Central memory CD8-positive, alpha-beta T cell (primary cell): Measurements from ENCODE around the gene IFNG-AS1.
A peak's percentile ranks its signal among the peaks of the same experiment; 100 is the strongest.

ENCODE experiments used
- ATAC-seq: fragments of 150-1000 bp; cut with Tn5 transposase; replicated peaks from 2 replicates; pipeline ENCODE4 v1.10.0; 2022; ENCODE audit warnings: mild to moderate bottlenecking, moderate FRiP score, moderate number of reproducible peaks; ENCODE audit not compliant: poor library complexity, severe bottlenecking; ENCODE audit errors: extremely low read depth
- DNase-seq, 2 donors: peaks; one replicate each; pipeline ENCODE4 v3.0.0; 2021; ENCODE audit warnings: low spot score in 2 of 2
- H3K27ac Mint-ChIP-seq: one replicate; pipeline ENCODE4 v1.8.0; 2022; ENCODE audit warnings: low read depth, mild to moderate bottlenecking, moderate library complexity, mixed read lengths
- H3K27me3 Mint-ChIP-seq: one replicate; pipeline ENCODE4 v1.8.0; 2022; ENCODE audit warnings: mixed read lengths
- H3K36me3 Mint-ChIP-seq: one replicate; pipeline ENCODE4 v1.8.0; 2022; ENCODE audit warnings: mild to moderate bottlenecking, moderate library complexity, mixed read lengths; ENCODE audit not compliant: insufficient read depth
- H3K4me1 Mint-ChIP-seq: one replicate; pipeline ENCODE4 v1.8.0; 2022; ENCODE audit warnings: mixed read lengths
- H3K4me3 Mint-ChIP-seq: one replicate; pipeline ENCODE4 v1.8.0; 2022; ENCODE audit warnings: mild to moderate bottlenecking, moderate library complexity, mixed read lengths
- H3K9me3 Mint-ChIP-seq: one replicate; pipeline ENCODE4 v1.8.0; 2022; ENCODE audit warnings: mixed read lengths

IFNG-AS1 gene

GRCh38 chr12:68030248-68030647 lies 41.0 kb downstream of the IFNG-AS1 start:
- Mint-ChIP-seq H3K27ac (peak overlapping the region; percentile 38), H3K36me3 (peaks cover 12% of the 10 kb centered on the region), H3K4me3 (no peak overlapping the region), H3K27me3 (no peaks in the 10 kb centered on the region), H3K4me1 (peaks cover 38% of the 10 kb centered on the region), H3K9me3 (no peaks in the 10 kb centered on the region)
- DNase-seq (no peak), ATAC-seq (no peak)

GRCh38 chr12:68031174-68031573 lies 41.9 kb downstream of the IFNG-AS1 start:
- H3K9me3 Mint-ChIP-seq: no peaks in the 10 kb centered on the region
- peak overlapping the region; percentile 70 for H3K4me3 Mint-ChIP-seq
- peak overlapping the region; percentile 89 for H3K27ac Mint-ChIP-seq
- H3K27me3 Mint-ChIP-seq: no peaks in the 10 kb centered on the region
- peaks cover 9% of the 10 kb centered on the region for H3K36me3 Mint-ChIP-seq
- peaks cover 45% of the 10 kb centered on the region for H3K4me1 Mint-ChIP-seq
- no peak for DNase-seq
- no peak for ATAC-seq

GRCh38 chr12:68031881-68032739 lies 42.9 kb downstream of the IFNG-AS1 start:
- peak; percentile 26 for ATAC-seq
- no peak for DNase-seq
- peaks cover 47% of the 10 kb centered on the region for H3K4me1 Mint-ChIP-seq

GRCh38 chr12:68034567-68034966 lies 45.3 kb downstream of the IFNG-AS1 start:
- Mint-ChIP-seq H3K4me1 (peaks cover 38% of the 10 kb centered on the region), H3K27ac (peak overlapping the region; percentile 37), H3K27me3 (no peaks in the 10 kb centered on the region), H3K9me3 (no peaks in the 10 kb centered on the region), H3K36me3 (peaks cover 6% of the 10 kb centered on the region), H3K4me3 (no peak overlapping the region)
- DNase-seq: no peak
- no peak for ATAC-seq

More at GRCh38 chr12:68031881-68032739, 42.9 kb downstream of the IFNG-AS1 start:
- peak overlapping the region; percentile 70 for H3K4me3 Mint-ChIP-seq
- peaks cover 8% of the 10 kb centered on the region for H3K36me3 Mint-ChIP-seq
- no peaks in the 10 kb centered on the region for H3K9me3 Mint-ChIP-seq
- H3K27ac Mint-ChIP-seq: peak overlapping the region; percentile 89
- H3K27me3 Mint-ChIP-seq: no peaks in the 10 kb centered on the region

- H3K4me1 Mint-ChIP-seq: peaks cover 38% of the 10 kb centered on the region
These were observed 47.4 kb downstream of the IFNG-AS1 start for GRCh38 chr12:68036642-68037041.

GRCh38 chr12:68037616-68038255 lies 48.5 kb downstream of the IFNG-AS1 start:
- Mint-ChIP-seq H3K27ac (no peak overlapping the region), H3K27me3 (no peaks in the 10 kb centered on the region), H3K4me3 (no peak overlapping the region), H3K36me3 (peaks cover 3% of the 10 kb centered on the region), H3K9me3 (no peaks in the 10 kb centered on the region), H3K4me1 (peaks cover 38% of the 10 kb centered on the region)
- DNase-seq: no peak
- ATAC-seq: no peak

More at GRCh38 chr12:68036642-68037041, 47.4 kb downstream of the IFNG-AS1 start:
- H3K27me3 Mint-ChIP-seq: no peaks in the 10 kb centered on the region
- ATAC-seq: peak; percentile 47
- peaks cover 6% of the 10 kb centered on the region for H3K36me3 Mint-ChIP-seq
- peak in 1 of 2 donors; percentile 28 for DNase-seq
- H3K4me3 Mint-ChIP-seq: peak overlapping the region; percentile 4
- H3K9me3 Mint-ChIP-seq: no peaks in the 10 kb centered on the region
- H3K27ac Mint-ChIP-seq: peak overlapping the region; percentile 13

- Mint-ChIP-seq H3K9me3 (no peaks in the 10 kb centered on the region), H3K4me3 (no peak overlapping the region), H3K27me3 (no peaks in the 10 kb centered on the region), H3K4me1 (peaks cover 34% of the 10 kb centered on the region), H3K36me3 (no peaks in the 10 kb centered on the region), H3K27ac (no peak overlapping the region)
- DNase-seq (no peak), ATAC-seq (no peak)
These were observed 49.4 kb downstream of the IFNG-AS1 start for GRCh38 chr12:68038650-68039049.

- Mint-ChIP-seq H3K9me3 (no peaks in the 10 kb centered on the region), H3K27me3 (no peaks in the 10 kb centered on the region), H3K4me3 (peak overlapping the region; percentile 8), H3K36me3 (no peaks in the 10 kb centered on the region), H3K27ac (no peak overlapping the region), H3K4me1 (peaks cover 33% of the 10 kb centered on the region)
- DNase-seq (peak; percentile 39 to 58), ATAC-seq (peak; percentile 66)
These were observed 51.3 kb downstream of the IFNG-AS1 start for GRCh38 chr12:68040450-68041075.

- Mint-ChIP-seq H3K9me3 (no peaks in the 10 kb centered on the region), H3K27me3 (no peaks in the 10 kb centered on the region), H3K4me1 (peaks cover 22% of the 10 kb centered on the region), H3K4me3 (no peak overlapping the region), H3K27ac (peak overlapping the region; percentile 48), H3K36me3 (no peaks in the 10 kb centered on the region)
- ATAC-seq (no peak), DNase-seq (no peak)
These were observed 53.0 kb downstream of the IFNG-AS1 start for GRCh38 chr12:68042212-68042699.

- H3K27me3 Mint-ChIP-seq: no peaks in the 10 kb centered on the region
- no peak overlapping the region for H3K4me3 Mint-ChIP-seq
- H3K27ac Mint-ChIP-seq: no peak overlapping the region
- no peaks in the 10 kb centered on the region for H3K9me3 Mint-ChIP-seq
- no peaks in the 10 kb centered on the region for H3K36me3 Mint-ChIP-seq
- peaks cover 22% of the 10 kb centered on the region for H3K4me1 Mint-ChIP-seq
- ATAC-seq (no peak), DNase-seq (no peak)
These were observed 54.2 kb downstream of the IFNG-AS1 start for GRCh38 chr12:68043435-68043834.

GRCh38 chr12:68048648-68049297 lies 59.5 kb downstream of the IFNG-AS1 start:
- Mint-ChIP-seq H3K36me3 (no peaks in the 10 kb centered on the region), H3K27me3 (no peaks in the 10 kb centered on the region)
- no peak for ATAC-seq

GRCh38 chr12:68056300-68056699 lies 67.1 kb downstream of the IFNG-AS1 start:
- Mint-ChIP-seq H3K4me3 (no peak overlapping the region), H3K36me3 (no peaks in the 10 kb centered on the region)

More at GRCh38 chr12:68048648-68049297, 59.5 kb downstream of the IFNG-AS1 start:
- peaks cover 6% of the 10 kb centered on the region for H3K4me1 Mint-ChIP-seq
- DNase-seq: no peak
- H3K4me3 Mint-ChIP-seq: no peak overlapping the region
- H3K27ac Mint-ChIP-seq: no peak overlapping the region
- H3K9me3 Mint-ChIP-seq: no peaks in the 10 kb centered on the region

More at GRCh38 chr12:68056300-68056699, 67.1 kb downstream of the IFNG-AS1 start:
- no peaks in the 10 kb centered on the region for H3K27me3 Mint-ChIP-seq
- DNase-seq (no peak), ATAC-seq (no peak)
- H3K9me3 Mint-ChIP-seq: peaks cover 2% of the 10 kb centered on the region
- H3K27ac Mint-ChIP-seq: no peak overlapping the region
- H3K4me1 Mint-ChIP-seq: peaks cover 10% of the 10 kb centered on the region
